HG02870 (cell line): Measurements from ENCODE around the gene FARP2.
"Not testable (repeated sequence)": the region's sequence is repeated elsewhere in the genome, so short reads cannot be mapped to it uniquely, and the experiment has no call there.

Experiments
- ATAC-seq: cut with Tn5 transposase; IDR thresholded peaks from one replicate; pipeline ENCODE4 v1.9.1; 2021; ENCODE audit warnings: mild to moderate bottlenecking, moderate library complexity; ENCODE audit not compliant: unreplicated experiment

FARP2 gene

GRCh38 chr2:241498115-241499070, 142.3 kb downstream of the FARP2 start:
- ATAC-seq = no peak

- ATAC-seq = no peak
These were observed 143.3 kb downstream of the FARP2 start for GRCh38 chr2:241499146-241499965.

GRCh38 chr2:241500016-241500415, 143.9 kb downstream of the FARP2 start:
- no peak for ATAC-seq

- no peak for ATAC-seq
These were observed 144.4 kb downstream of the FARP2 start for GRCh38 chr2:241500431-241500975.

- no peak for ATAC-seq
These were observed 145.0 kb downstream of the FARP2 start for GRCh38 chr2:241501099-241501541.

GRCh38 chr2:241501551-241501950, 145.5 kb downstream of the FARP2 start:
- ATAC-seq = no peak

- no peak for ATAC-seq
These were observed 146.2 kb downstream of the FARP2 start for GRCh38 chr2:241502281-241502680.

GRCh38 chr2:241503776-241504392, 147.8 kb downstream of the FARP2 start:
- no peak for ATAC-seq

- no peak for ATAC-seq
These were observed 149.1 kb downstream of the FARP2 start for GRCh38 chr2:241505086-241505780.

GRCh38 chr2:241505781-241506201, 149.7 kb downstream of the FARP2 start:
- no peak for ATAC-seq

- ATAC-seq = not testable (repeated sequence)
These were observed 150.2 kb downstream of the FARP2 start for GRCh38 chr2:241506317-241506716.

- ATAC-seq = no peak
These were observed 150.8 kb downstream of the FARP2 start for GRCh38 chr2:241506793-241507429.

- peak; percentile 13 for ATAC-seq
These were observed 151.6 kb downstream of the FARP2 start for GRCh38 chr2:241507430-241508239.

GRCh38 chr2:241508240-241509154, 152.4 kb downstream of the FARP2 start, which contains the start of gene STK25:
Gene STK25, minus strand, starts transcription at chr2:241508584. Its CDS starts 549 bp downstream, at chr2:241508035.
- ATAC-seq = peak; percentile 74

- ATAC-seq = no peak
These were observed 153.2 kb downstream of the FARP2 start for GRCh38 chr2:241509155-241509784.

- no peak for ATAC-seq
These were observed 155.1 kb downstream of the FARP2 start for GRCh38 chr2:241511091-241511741.

GRCh38 chr2:241514553-241514952, 158.5 kb downstream of the FARP2 start:
- no peak for ATAC-seq
